ENCODE results near the gene CAST.

Gene CAST

GRCh38 chr5:96818125-96818788 is 156.1 kb downstream of the CAST start:
- DNase-seq (ENCODE audit: low read depth in 3 of 3) = no peak

GRCh38 chr5:96819806-96820205 is 157.6 kb downstream of the CAST start:
- no peak for DNase-seq (ENCODE audit: low read depth in 3 of 3)

- DNase-seq (ENCODE audit: low read depth in 3 of 3) = no peak
Observed at GRCh38 chr5:96821260-96821916, 159.2 kb downstream of the CAST start.

DNA sequence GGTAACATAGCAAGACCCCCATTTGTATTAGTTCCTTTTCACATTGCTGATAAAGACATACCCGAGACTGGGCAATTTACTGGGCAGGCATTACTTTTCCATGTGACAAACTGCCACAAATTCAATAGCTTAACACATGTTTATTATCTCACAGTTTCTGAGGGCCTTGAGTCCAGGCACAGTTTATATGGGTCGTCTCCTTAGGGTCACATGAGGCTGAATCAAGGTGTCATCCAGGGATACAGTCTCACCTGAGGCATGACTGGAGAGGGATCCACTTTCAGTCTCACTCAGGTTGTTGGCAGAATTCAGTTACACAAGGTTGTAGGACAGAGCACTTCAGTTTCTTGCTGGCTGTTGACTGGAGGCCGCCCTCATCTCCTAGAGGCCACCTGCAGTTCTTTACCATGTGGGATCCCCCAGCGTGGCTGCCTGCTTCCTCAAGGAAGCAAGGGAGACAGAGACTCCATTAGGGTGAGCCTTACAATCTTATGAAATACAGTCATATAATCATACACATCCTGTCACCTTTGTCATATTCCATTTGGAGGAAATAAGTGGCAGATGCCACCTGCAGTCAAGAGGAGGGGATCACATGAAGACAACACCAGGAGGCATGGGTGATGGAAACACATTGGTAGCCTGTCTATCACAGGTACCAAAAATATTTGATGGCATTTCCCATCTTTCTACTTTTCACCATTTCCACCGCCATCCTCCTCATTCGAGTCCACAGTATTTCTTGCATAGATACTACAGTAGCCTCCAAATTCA is 160.7 kb downstream of the CAST start:
- no peak for DNase-seq (ENCODE audit: low read depth in 3 of 3)

DNA sequence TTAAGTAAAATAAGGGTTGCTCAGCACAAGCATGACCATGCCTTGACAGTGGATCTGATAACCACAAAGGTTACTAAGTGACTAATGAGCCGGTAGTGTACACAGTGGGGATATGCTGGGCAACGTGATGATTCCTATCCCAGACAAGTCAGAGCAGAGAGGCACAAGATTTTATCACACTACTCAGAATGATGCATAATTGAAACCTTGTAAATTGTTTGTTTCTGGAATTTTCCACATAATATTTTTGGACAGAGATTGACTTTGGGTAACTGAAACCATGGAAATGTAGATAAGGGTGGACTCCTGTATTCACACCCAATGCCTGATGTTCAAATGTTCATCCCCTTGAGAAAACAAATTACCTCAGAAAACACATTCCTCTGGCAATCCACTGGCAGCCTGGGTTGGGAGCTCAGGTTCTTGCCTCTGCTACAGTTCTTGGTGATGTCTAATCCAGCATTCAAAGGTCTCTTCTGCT is 161.8 kb downstream of the CAST start:
- no peak for DNase-seq (ENCODE audit: low read depth in 3 of 3)
